WTC11 (cell line): ENCODE results near the gene INF2.
A peak's percentile ranks its signal among the peaks of the same experiment; 100 is the strongest.

ENCODE experiments used
- E2F1 ChIP-seq: sonication (generic); formaldehyde crosslinking; IDR thresholded peaks from 2 replicates; pipeline ENCODE4 v1.8.0; 2022; ENCODE audit warnings: mild to moderate bottlenecking, missing genetic modification reagents
- ETV6 ChIP-seq: sonication (generic); formaldehyde crosslinking; IDR thresholded peaks from 2 replicates; pipeline ENCODE4 v1.8.1; 2022; ENCODE audit warnings: mild to moderate bottlenecking, missing genetic modification reagents
- GABPB1 ChIP-seq: sonication (generic); formaldehyde crosslinking; IDR thresholded peaks from 2 replicates; pipeline ENCODE4 v1.8.1; 2023; ENCODE audit warnings: mild to moderate bottlenecking, missing genetic modification reagents
- ZNF317 ChIP-seq: sonication (generic); formaldehyde crosslinking; IDR thresholded peaks from 2 replicates; pipeline ENCODE4 v1.8.1; 2023; ENCODE audit warnings: low read depth, mild to moderate bottlenecking, moderate library complexity, missing genetic modification reagents, borderline replicate concordance
- ZNF396 ChIP-seq: fragments of 250-450 bp; sonication (Bioruptor Pico); IDR thresholded peaks from 2 replicates; pipeline ENCODE4 v1.8.0; 2021; ENCODE audit warnings: mild to moderate bottlenecking, moderate library complexity, borderline replicate concordance
- ZNF416 ChIP-seq: fragments of 250-450 bp; sonication (Bioruptor Pico); IDR thresholded peaks from 2 replicates; pipeline ENCODE4 v1.9.0; 2021; ENCODE audit warnings: mild to moderate bottlenecking, inconsistent platforms
- ZNF423 ChIP-seq: fragments of 250-450 bp; sonication (Bioruptor Pico); IDR thresholded peaks from 2 replicates; pipeline ENCODE4 v2.1.2; 2022; ENCODE audit warnings: mild to moderate bottlenecking, moderate library complexity
- TF ChIP-seq, protein P1 (sequence below): sonication (generic); formaldehyde crosslinking; IDR thresholded peaks from 2 replicates; pipeline ENCODE4 v1.8.1; 2022; ENCODE audit warnings: low read depth, mild to moderate bottlenecking, moderate library complexity, missing genetic modification reagents, borderline replicate concordance
- TF ChIP-seq, protein P2 (sequence below): sonication (generic); formaldehyde crosslinking; IDR thresholded peaks from 2 replicates; pipeline ENCODE4 v1.8.0; 2023; ENCODE audit warnings: missing genetic modification reagents
- TF ChIP-seq, protein P3 (sequence below): fragments of 200-600 bp; IDR thresholded peaks from 2 replicates; pipeline ENCODE4 v1.8.0; 2022; ENCODE audit warnings: antibody characterized with exemption
- TF ChIP-seq, protein P4 (sequence below): fragments of 250-450 bp; sonication (Bioruptor Pico); IDR thresholded peaks from 2 replicates; pipeline ENCODE4 v1.9.0; 2021; ENCODE audit warnings: moderate library complexity, mild to moderate bottlenecking, inconsistent platforms, borderline replicate concordance
- TF ChIP-seq, protein P5 (sequence below): sonication (generic); formaldehyde crosslinking; IDR thresholded peaks from 2 replicates; pipeline ENCODE4 v1.8.0; 2022; ENCODE audit warnings: mild to moderate bottlenecking, missing genetic modification reagents

DNA sequence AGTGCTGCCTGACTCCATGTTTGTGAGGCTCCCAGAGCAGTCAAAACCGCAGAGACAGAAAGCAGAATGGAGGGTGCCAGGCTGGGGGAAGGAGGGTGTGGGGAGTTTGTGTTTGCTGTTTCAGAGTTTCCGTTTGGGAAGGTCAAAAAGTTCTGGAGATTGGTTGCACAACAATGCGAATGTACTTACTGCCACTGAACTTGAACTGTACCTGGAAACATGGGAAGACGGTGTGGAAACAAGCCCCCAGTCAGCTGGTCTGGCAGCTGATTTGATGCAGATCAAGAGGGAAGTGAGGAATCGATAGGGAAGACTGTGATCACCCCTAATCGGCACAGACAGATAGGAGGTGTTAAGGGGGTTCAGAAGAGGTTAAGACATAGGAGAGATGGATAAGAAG is 35.3 kb upstream of the INF2 start:
- TF ChIP-seq, protein P1, sequence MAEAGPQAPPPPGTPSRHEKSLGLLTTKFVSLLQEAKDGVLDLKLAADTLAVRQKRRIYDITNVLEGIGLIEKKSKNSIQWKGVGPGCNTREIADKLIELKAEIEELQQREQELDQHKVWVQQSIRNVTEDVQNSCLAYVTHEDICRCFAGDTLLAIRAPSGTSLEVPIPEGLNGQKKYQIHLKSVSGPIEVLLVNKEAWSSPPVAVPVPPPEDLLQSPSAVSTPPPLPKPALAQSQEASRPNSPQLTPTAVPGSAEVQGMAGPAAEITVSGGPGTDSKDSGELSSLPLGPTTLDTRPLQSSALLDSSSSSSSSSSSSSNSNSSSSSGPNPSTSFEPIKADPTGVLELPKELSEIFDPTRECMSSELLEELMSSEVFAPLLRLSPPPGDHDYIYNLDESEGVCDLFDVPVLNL (CRISPR knock-in tag): no peak
- TF ChIP-seq ETV6 (CRISPR knock-in tag): no peak
- TF ChIP-seq, protein P2, sequence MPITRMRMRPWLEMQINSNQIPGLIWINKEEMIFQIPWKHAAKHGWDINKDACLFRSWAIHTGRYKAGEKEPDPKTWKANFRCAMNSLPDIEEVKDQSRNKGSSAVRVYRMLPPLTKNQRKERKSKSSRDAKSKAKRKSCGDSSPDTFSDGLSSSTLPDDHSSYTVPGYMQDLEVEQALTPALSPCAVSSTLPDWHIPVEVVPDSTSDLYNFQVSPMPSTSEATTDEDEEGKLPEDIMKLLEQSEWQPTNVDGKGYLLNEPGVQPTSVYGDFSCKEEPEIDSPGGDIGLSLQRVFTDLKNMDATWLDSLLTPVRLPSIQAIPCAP (CRISPR knock-in tag): no peak
- no peak for TF ChIP-seq ZNF423 (CRISPR knock-in tag)
- TF ChIP-seq ZNF396 (CRISPR knock-in tag): no peak
- TF ChIP-seq, protein P3, sequence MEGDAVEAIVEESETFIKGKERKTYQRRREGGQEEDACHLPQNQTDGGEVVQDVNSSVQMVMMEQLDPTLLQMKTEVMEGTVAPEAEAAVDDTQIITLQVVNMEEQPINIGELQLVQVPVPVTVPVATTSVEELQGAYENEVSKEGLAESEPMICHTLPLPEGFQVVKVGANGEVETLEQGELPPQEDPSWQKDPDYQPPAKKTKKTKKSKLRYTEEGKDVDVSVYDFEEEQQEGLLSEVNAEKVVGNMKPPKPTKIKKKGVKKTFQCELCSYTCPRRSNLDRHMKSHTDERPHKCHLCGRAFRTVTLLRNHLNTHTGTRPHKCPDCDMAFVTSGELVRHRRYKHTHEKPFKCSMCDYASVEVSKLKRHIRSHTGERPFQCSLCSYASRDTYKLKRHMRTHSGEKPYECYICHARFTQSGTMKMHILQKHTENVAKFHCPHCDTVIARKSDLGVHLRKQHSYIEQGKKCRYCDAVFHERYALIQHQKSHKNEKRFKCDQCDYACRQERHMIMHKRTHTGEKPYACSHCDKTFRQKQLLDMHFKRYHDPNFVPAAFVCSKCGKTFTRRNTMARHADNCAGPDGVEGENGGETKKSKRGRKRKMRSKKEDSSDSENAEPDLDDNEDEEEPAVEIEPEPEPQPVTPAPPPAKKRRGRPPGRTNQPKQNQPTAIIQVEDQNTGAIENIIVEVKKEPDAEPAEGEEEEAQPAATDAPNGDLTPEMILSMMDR: no peak
- TF ChIP-seq ZNF416 (CRISPR knock-in tag): no peak
- TF ChIP-seq E2F1: no peak
- TF ChIP-seq GABPB1 (CRISPR knock-in tag): 0 out of 2 replicates have a peak, but pooled peaks have one; percentile 23
- TF ChIP-seq, protein P4, sequence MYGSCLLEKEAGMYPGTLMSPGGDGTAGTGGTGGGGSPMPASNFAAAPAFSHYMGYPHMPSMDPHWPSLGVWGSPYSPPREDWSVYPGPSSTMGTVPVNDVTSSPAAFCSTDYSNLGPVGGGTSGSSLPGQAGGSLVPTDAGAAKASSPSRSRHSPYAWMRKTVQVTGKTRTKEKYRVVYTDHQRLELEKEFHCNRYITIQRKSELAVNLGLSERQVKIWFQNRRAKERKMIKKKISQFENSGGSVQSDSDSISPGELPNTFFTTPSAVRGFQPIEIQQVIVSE (CRISPR knock-in tag): no peak
- TF ChIP-seq, protein P5, sequence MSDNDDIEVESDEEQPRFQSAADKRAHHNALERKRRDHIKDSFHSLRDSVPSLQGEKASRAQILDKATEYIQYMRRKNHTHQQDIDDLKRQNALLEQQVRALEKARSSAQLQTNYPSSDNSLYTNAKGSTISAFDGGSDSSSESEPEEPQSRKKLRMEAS: no peak
- no peak for TF ChIP-seq ZNF317 (CRISPR knock-in tag)
